NCI-H748 (cell line): ENCODE results near the gene TIMP3.

Source experiments
- DNase-seq: peaks from one replicate; lab custom pipeline; 2025; ENCODE audit not compliant: unreplicated experiment; lab: John Stamatoyannopoulos, UW

TIMP3 gene

DNA sequence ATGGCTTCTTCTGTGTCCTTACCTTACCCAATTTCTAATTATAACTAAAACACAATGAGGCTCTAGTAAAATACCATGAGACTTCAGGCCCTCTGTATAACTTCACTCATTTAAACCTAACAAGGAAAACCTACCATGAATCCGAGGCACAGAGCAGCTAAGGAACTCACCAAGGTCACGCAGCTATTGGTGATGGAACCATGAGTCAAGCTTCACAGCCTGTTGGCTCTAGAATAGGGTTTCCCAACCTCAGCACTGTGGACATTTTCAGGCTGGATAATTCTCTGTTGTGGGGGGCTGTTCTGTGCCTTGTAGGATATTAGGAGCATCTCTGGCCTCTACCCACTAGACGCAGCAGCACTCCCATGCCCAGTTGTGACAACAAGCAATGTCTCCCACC is 75.7 kb downstream of the TIMP3 start:
- DNase-seq: no peak

DNA sequence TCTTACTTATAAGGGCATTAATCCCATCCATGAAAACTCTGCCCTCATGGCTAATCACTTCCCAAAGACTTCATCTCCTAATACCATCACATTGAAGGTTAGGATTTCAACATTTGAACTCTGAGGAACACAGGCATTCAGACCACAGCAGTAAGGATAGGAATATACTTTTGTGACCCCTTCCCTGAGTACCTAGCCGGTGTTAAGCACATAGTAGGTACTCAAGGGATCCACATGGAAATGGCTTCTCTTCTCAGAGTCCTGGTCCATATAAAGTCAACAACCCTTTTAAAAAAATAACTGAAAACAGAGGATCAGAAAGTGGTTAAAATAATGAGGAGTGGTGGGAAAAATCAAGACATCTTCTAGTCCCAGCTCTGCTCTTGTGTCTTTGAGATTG is 78.0 kb downstream of the TIMP3 start:
- no peak for DNase-seq

DNA sequence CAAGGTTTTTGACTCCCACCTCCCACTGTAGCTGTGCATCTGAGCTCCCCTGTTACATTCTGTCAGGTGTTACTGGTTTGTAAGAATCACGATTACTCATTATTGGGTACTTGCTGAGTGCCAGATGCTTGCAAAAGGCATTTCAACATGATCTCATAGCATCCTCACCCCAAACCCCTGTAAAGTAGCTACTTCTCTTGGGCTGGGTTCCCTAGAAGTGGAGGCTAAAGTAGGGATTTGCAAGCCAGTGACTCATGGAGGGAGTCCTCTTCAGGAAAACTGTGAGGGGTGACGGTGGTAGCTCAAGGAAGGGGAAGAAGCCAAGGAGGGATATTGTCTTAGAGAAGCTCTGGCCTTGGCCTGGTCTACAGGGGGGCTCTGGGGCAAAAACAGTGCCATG is 78.6 kb downstream of the TIMP3 start:
- DNase-seq: no peak

DNA sequence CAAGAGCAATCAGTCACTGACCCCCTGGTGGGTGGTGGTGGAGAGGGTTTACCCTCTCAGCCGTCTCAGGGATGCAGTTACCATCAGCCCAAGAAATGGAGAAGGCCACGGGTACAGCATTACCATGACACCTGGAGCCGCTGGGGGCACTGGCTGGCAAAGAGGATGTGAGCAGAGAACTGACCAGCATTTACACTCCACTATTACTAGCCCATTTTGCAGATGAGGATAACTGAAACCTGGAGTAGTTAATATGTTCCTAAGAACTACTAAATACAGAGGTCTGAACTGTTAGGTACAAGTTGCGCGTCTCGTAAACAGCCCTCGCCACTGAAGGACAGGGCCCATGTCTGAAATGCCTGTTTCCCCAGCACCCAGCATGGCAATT is 79.0 kb downstream of the TIMP3 start:
- DNase-seq: no peak

DNA sequence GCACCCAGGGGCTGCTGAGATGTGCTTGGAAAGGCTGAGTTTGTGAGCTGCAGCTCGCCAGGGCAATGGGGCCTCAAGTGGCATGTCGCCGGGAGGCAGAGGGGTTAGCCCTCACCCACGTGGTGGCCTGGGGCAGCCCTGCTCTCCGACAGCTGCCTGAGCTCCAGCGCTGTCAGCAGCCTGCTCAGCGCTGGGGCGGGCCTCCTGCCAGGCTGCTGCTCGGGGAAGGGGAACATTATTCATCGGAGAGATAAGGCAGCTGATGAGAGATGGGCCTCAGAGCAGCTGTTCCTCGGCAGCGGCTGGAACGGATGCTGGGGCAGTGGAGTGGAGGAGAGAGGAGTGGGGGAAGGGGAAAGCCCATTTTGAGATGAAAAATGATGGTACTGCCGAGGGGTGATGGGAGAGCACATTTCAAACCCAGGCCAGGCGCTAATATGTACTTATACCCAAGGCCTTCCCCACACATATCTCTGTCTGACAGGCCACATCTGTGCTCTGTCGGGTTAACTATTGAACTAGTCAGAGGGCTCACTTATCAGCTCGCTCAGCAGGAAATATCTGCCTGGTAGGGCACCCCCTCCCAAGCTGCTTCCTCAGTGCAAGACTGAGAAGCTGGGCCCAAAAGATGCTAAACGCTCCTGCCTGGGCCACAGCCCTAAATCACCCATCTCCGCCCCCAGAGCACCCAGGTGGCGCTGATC is 79.5 kb downstream of the TIMP3 start:
- DNase-seq: no peak

DNA sequence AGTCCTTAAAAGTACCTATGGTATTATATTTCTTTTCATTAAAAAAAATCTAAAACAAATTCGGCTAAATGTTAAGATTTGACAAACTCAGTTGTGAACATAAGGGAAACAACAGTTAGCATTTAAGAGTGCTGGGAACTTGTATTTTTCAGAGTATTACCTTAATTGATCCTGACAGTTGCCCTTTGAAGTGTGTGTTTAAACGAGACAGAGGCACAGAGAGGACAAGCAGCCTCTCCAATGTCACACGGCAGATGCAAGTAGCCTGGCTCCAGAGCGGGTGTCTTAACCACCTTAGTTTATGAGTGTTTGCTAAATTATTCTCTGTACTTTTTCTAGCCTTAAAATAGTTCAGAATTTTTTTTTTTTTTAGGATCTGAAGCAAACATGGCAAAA is 80.9 kb downstream of the TIMP3 start:
- DNase-seq: no peak

DNA sequence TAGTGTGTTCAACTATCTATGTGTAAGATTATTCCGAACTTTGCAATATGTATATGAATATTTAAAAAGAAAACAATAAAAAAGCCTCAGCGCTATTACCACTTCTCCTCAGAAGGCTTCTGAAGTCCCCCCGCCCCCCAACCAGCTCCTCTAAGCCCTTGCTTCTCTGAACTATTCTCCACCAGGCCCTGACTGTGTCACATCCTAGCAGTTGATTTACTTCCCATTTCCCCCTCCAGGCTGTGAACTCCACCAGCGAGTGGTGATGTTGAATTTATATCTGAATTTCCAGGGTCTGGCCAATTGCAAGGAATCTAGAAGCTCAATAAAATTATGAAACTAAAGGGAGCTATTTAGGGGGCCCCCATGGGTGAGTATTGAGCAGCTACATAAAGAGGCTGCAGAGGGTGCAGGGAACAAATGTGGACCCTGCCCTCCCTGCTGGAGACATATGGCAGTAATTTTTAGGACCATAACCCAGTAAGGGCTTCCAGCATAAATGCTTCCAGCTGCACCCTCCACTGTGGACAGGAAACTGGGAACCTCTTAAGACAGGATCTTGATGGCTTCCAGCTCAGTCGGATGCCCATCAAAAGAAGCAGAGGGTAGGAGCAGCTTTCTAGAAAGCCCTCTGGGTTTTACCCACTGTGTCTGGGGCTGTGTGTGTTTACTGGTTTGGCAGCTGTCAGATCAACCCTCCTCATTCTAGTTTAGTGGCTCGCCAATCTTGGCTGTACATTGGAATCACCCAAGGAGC is 81.4 kb downstream of the TIMP3 start:
- no peak for DNase-seq

DNA sequence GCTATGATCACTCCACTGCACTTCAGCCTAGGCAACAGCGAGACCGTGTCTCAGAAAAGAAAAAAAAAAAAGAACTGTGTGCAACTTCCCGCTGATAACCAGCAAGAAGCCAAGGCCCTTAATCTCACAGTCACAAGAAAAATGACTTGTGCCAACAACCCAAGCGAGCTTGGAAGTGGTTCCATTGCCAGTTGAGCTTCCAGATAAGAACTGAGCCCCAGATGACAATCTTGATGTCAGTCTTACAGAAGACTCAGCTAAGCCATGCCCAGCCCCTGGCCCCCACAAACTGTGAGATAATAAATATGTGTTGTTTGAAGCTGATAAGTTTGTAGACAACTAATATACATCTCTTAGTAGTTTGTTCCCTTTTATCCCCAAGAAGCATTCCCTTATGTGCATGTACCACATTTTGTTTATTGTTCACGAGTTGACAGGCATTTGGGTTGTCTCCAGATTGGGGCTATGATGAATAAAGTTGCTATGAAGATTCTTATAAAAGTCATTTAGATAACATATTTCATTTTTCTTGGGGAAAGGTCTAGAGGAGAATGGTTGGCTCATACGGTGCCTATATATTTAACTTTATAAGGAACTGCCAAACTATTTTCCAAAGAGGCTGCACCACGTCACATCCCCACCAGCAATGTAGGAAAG is 85.9 kb downstream of the TIMP3 start:
- no peak for DNase-seq

DNA sequence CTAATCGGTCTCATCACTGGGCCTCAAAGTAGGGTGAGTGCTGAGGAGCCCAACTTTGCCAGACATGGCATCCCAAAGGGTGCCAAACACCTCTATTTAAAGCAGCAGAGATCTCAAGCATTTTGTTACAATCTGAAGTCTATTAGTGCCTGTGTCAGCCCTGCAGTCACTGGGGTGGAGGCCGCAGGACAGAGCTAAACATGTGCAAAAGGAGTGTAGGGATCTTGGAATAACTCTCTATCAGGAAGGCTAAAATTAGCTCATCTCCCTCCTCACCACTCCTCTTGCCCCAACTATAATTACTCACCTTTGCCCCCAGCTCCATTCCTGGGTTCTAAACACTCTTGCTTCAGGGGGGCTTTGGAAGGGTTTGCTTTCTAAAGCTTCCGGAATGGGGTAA is 87.5 kb downstream of the TIMP3 start:
- DNase-seq: no peak

DNA sequence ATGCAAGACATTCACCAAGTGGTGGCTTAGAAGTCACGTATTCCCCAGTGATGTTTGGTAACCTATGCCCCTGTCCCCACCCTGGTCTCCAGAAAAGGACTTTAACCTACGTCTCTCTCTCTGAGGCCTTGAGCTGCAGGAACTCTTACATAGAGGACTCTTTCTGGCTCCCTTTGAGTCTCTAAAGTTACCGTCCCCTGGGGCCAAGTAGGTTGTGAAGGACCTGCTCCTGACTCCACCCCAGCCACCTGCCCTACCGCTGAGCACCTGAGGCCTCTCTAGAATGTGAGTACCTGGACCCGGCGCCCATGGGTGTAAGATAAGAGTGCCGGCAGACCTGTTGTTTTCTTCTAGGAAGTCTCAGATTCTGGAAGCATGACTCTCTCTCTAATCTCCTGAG is 95.4 kb downstream of the TIMP3 start:
- DNase-seq: no peak

DNA sequence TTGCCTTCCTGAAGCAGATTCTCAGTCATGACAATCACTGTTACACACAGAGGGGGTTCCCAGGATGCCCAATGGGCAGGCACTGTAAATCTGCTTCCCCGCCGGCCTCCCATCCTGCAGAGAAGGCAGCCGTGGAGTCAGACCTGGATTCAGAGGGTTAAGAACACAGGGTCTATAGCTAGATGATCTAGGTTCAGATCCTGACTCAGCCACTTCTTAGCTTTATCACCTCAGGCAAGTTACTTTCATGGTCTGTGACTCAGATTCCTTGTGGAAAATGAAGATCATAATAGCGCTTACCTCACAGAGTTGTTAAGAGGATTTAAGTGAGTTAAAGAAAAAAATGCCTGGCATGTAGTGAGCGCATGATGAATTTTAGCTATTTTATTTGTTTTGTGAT is 95.9 kb downstream of the TIMP3 start:
- DNase-seq: no peak

DNA sequence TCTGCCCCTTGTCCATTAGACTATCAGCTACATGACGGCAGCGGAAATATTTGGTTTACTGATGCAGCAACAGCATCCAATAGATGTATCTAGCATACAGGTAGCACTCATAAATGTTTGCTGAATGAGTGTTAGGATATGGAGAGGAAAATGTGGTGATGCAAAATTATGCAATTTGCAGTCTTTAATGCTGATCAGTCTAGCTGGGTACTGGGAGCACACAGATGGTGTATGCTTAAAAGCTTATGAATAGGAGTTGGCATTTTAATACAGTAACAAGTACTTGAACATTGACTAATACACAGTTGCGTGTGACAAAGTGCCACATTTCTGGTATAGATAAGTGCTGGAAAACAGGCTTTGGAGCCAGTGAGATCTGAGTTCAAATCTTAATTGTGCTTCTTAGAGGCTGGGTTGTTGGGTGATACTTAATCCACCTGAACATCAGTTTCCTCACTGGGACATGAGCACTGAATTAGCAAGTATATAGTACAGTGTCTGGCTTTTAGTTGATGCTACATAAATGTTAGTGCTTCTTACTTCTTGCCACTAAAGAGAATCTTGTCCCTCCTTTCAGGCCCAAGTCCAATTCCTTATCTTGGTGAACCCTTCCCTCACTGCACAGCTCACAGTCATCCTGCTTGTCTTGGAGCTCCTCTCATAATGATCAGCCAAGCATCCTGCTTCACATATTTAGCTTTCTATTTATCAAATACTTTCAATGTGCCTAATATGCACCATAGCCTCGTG is 99.6 kb downstream of the TIMP3 start:
- DNase-seq: no peak

DNA sequence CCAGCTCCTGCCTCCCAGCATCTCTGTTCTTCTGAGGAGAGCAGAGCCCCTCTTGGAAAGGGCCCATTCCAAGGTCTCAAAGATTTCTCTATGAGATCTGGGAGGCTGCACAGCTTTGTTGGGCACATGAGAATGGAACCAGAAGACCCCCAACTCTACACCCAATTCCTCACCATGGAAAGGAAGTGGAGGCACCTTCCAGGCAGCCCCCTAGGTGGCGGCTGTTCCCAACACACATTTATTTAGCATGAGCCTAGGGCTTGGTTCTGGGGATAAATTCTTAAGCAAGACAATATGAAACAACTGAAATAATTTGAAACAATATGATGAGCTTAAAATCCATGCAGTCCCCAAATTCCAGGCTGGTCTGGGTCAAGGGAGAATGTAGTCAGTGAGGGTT is 100.4 kb downstream of the TIMP3 start:
- DNase-seq: no peak

DNA sequence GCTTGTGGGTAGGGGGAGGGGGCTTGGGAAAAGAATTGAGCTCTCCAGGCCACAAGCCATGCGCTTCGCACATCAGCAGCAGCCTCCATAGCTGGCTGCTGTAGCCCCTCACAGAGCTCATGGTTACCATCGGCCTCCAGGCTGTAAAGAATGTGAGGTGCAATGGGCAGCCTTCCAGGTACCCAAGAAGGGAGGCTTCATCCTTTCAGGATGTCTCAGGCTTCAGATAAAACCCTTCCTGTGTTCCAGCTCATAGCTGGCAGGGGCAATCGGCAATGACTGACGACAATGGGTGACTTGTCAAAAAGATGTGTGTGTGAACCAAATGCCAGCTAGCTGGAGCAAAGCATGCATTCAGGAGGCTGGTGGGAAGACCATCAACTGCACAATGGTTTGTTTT is 102.0 kb downstream of the TIMP3 start:
- DNase-seq: no peak

DNA sequence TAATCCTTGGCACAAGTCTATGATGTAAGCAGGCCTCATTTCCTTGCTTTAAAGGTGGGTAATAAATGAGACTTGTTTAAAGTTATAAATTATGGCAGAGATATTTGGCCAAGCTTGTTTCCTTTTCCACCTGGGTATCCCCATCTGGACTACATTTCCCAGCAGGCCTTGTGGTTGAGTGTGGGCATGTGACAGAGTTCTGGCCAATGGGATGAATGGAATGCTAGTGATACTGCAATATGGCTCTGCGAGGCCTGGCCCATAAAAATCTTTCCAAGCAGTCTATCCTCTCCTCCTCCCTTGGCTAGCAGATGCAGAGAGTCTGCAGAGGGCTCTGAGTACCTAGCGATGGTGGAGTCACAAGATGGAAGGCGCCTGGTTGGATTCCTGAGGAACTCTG is 102.5 kb downstream of the TIMP3 start:
- no peak for DNase-seq

DNA sequence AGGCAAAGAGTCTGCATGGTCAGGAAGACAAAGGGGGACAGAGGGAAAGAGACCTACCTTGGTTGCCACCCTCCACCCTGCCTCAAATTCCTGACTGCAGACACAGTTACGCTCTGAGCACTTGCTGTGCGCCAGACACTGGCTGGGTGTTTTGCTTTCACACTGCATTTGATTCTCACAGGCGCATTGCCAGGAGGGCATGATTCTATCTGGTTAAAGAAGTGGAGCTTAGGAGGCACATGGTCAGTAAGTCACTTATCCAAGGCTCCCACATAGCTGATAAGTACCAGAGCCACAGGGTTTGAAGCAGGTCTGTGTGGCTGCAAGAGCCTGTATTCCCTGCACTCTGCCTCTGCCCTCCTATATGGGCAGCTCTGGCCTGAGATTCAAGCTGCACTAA is 103.9 kb downstream of the TIMP3 start:
- DNase-seq: no peak

DNA sequence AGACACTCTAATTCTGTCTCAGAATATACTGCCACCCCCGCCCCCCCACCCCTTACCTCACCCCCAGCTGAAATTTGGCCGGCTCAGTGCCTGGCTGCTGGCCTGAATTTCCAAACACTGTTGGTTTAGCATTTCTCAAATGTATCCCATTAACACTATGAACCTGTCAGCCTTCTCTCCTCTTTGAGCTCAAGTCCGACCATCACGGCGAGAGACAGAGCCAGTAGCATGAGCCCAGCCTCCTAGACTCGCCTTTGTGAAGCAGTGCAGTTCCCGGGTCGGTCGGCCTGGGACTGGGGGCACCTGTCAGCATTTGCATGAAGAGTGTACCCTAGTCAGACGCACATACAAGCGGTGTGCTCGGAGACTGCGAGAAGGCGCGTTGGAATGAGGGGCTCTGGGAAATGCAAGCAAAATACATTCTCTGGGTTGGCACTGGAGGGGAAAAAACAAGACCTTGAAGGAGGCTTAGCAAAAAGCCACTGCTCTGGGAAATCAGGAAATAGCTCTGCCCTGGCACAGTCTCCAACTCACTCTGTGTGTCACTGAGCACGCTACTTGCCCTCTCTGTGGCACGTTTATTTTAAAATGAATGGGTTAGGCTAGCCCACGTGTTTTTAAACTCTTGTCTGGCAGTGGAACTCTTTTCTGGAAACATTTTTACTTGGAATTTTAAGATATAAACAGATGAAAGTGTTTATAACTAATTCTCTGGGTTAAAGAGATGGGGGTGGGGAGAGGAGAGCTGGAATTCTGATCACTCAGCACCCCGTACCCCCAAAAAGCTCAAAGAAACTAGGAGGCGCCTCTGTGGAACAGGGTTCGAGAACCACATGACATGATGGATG is 108.3 kb downstream of the TIMP3 start:
- no peak for DNase-seq

DNA sequence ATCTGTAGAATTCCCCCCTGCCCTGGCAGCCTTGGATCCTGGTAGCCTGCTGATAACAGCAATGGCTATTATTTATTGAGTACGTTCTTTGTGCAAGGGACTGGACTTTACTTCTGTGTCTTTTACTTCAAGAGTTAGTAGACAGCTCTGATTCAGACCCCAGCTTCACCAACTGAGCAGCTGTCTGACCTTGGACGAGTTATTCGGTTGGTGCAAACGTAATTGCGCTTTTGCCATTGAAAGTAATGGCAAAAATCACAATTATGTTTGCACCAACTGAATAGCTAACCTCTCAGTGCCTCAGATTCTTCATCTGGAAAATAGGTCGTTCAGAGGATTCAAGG is 108.9 kb downstream of the TIMP3 start:
- DNase-seq: no peak

DNA sequence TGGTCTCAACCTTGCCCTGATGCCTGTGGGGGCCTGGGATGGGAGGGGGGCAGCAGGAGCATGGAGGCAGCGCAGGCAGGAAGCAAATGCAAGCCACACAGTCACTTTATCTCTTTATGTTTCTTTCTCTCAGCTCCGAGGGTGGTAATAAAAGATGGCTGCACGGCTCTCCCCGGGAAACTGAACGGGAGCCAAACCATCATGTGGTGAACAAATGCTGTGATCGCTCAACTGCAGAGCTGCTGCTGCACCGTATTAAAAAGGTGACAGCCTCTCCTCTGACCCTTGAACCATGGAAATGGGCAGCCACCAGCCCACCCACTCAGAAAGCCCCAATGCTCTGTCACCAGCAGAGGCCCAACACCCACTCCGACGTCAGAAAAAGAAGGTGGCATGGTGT is 110.0 kb downstream of the TIMP3 start:
- DNase-seq: no peak
